A549 (cell line): ENCODE results near the gene PPP1R1A. TPM values are rescaled to one million over a fixed set of nuclear protein-coding genes. Genes with fewer than 3 reads are reported as not detected.

Experiments used
- ATAC-seq, 2 experiments: fragments of 200-7000 bp in 1 of 2; fragments of >200 bp in 1 of 2; cut with Nextera tagmentation in 1 of 2; cut with Tn5 transposase in 1 of 2; 3 replicates each; pipeline versions ENCODE4 v1.8.0 to v1.9.1; 2018 to 2020; ENCODE audit warnings: mild to moderate bottlenecking in 1 of 2, moderate library complexity in 1 of 2
- CTCF ChIA-PET: fragments of 300-600 bp; sonication (Branson Sonifier 250); formaldehyde crosslinking; extraction: SDS; loops from one replicate; lab custom pipeline; 2021; ENCODE audit warnings: antibody characterized with exemption, inconsistent platforms; lab: Yijun Ruan, JAX
- POLR2A ChIA-PET: fragments of 350-600 bp; formaldehyde crosslinking; extraction: SDS; loops from one replicate; lab custom pipeline; 2021; ENCODE audit warnings: antibody characterized with exemption, inconsistent platforms; lab: Yijun Ruan, JAX
- DNase-seq, 2 experiments: peaks; one replicate each; pipeline versions ENCODE4 v3.0.0 to v3.0.0-alpha.2; 2011 to 2016; ENCODE audit warnings: low read depth in 1 of 2, low spot score in 1 of 2
- FAIRE-seq: peaks from 2 replicates; lab custom pipeline; 2011; peaks lifted over from hg19 to GRCh38; lab: Jason Lieb, UNC
- H3K27ac ChIP-seq, 2 experiments: fragments of >200 bp; sonication (Bioruptor Twin); formaldehyde crosslinking; 3 replicates each; pipeline ENCODE4 v1.5.1; 2016 to 2017
- H3K4me1 ChIP-seq: fragments of >200 bp; sonication (Bioruptor Twin); formaldehyde crosslinking; 3 replicates; pipeline ENCODE4 v1.6.1; 2016
- H3K4me2 ChIP-seq: fragments of >200 bp; sonication (Bioruptor Twin); formaldehyde crosslinking; 3 replicates; pipeline ENCODE4 v1.6.1; 2016
- H3K4me3 ChIP-seq: fragments of >200 bp; sonication (Bioruptor Twin); formaldehyde crosslinking; 3 replicates; pipeline ENCODE4 v1.5.1; 2016
- H3K9me3 ChIP-seq: fragments of >200 bp; sonication (Bioruptor Twin); formaldehyde crosslinking; 3 replicates; pipeline ENCODE4 v1.6.1; 2016
- ESRRA ChIP-seq: fragments of 150-350 bp; IDR thresholded peaks from 2 replicates; pipeline ENCODE4 v1.6.1; 2014; ENCODE audit warnings: mild to moderate bottlenecking, low read length, borderline replicate concordance
- FOSB ChIP-seq: fragments of 250-450 bp; sonication (Bioruptor Pico); IDR thresholded peaks from 2 replicates; pipeline ENCODE4 v1.5.0; 2020; ENCODE audit warnings: mild to moderate bottlenecking, moderate library complexity
- FOXS1 ChIP-seq: fragments of 250-450 bp; sonication (Bioruptor Pico); IDR thresholded peaks from 2 replicates; pipeline ENCODE4 v1.5.0; 2020; ENCODE audit warnings: mild to moderate bottlenecking, moderate library complexity
- HES2 ChIP-seq: fragments of >200 bp; sonication (Bioruptor Twin); formaldehyde crosslinking; IDR thresholded peaks from 2 replicates; pipeline ENCODE4 v1.6.1; 2016
- KDM5A ChIP-seq: fragments of 200-600 bp; sonication (generic); IDR thresholded peaks from 2 replicates; pipeline ENCODE4 v1.6.1; 2016; ENCODE audit warnings: antibody characterized with exemption, mild to moderate bottlenecking
- MAZ ChIP-seq: fragments of 150-350 bp; IDR thresholded peaks from 2 replicates; pipeline ENCODE4 v1.6.1; 2014; ENCODE audit warnings: antibody characterized with exemption, low read depth, low read length, borderline replicate concordance
- MYC ChIP-seq: IDR thresholded peaks from 2 replicates; pipeline ENCODE4 v1.6.1; 2012; ENCODE audit warnings: mild to moderate bottlenecking, inconsistent platforms, low read length, improper control_type of control experiment, borderline replicate concordance
- PHF8 ChIP-seq: fragments of 200-600 bp; sonication (generic); IDR thresholded peaks from 2 replicates; pipeline ENCODE4 v1.6.1; 2016; ENCODE audit warnings: low read depth, mild to moderate bottlenecking, antibody characterized with exemption, moderate library complexity, borderline replicate concordance
- POLR2AphosphoS2 ChIP-seq: conservative IDR thresholded peaks from 2 replicates; pipeline ENCODE4 v1.6.1; 2012; ENCODE audit warnings: low read length, improper control_type of control experiment, inconsistent platforms
- RARB ChIP-seq: fragments of 250-450 bp; sonication (Bioruptor Pico); IDR thresholded peaks from 2 replicates; pipeline ENCODE4 v1.8.0; 2021; ENCODE audit warnings: mild to moderate bottlenecking, moderate library complexity
- RNF2 ChIP-seq: fragments of 200-600 bp; sonication (generic); IDR thresholded peaks from 2 replicates; pipeline ENCODE4 v1.6.1; 2016; ENCODE audit warnings: low read depth, mild to moderate bottlenecking, antibody characterized with exemption, moderate library complexity, borderline replicate concordance
- TP53 ChIP-seq: fragments of 250-450 bp; sonication (Bioruptor Pico); IDR thresholded peaks from 2 replicates; pipeline ENCODE4 v1.5.0; 2021; ENCODE audit warnings: mild to moderate bottlenecking, moderate library complexity
- ZFP36 ChIP-seq: fragments of 450-650 bp; IDR thresholded peaks from 2 replicates; pipeline ENCODE4 v1.6.1; 2014; ENCODE audit warnings: borderline replicate concordance; ENCODE audit not compliant: partially characterized antibody
- ZSCAN20 ChIP-seq: fragments of 250-450 bp; sonication (Bioruptor Pico); IDR thresholded peaks from 2 replicates; pipeline ENCODE4 v1.8.0; 2022; ENCODE audit warnings: mild to moderate bottlenecking, moderate library complexity
- WGBS: methylation state at CpG from one replicate; pipeline ENCODE4 v1.1.6; 2017; ENCODE audit errors: missing lambda C conversion rate; 5-methylcytosine and 5-hydroxymethylcytosine counted together
- polyA plus RNA-seq, 4 experiments: library from polyadenylated mRNA; depleted of rRNA in 3 of 4; stranded (reverse); fragments of >200 nt; fragmentation: RNase III in 1 of 4; extraction: RNeasy Plus Mini Kit Qiagen cat#74134 plus additional on column Dnase treatment in 1 of 4; gene quantifications; 2 replicates in 3 of 4; 3 replicates in 1 of 4; pipeline ENCODE4 v1.2.3, GENCODE V29; 2011 to 2017

Gene PPP1R1A
- polyA plus RNA-seq, 2 of the 4 experiments (the other 2 are of a cell fraction): 0.09 TPM; not detected in 1

- DNase-seq: no peak
- CTCF ChIA-PET: interaction anchor here (0.7 to 0.8 kb wide), 2 partner anchors 21 to 23 kb away, joined by 3 read pairs; no protein-coding TSS in a partner anchor
These were observed 32.7 kb downstream of the PPP1R1A start for GRCh38 chr12:54555670-54556257.

GRCh38 chr12:54549774-54550451, 38.5 kb downstream of the PPP1R1A start:
- DNase-seq (no peak), ATAC-seq (peak; percentile 72 to 84), FAIRE-seq (no peak)
- Histone ChIP-seq H3K9me3 (peaks cover 12% of the 10 kb centered on the region), H3K27ac (peak overlapping the region in 1 of 2 experiments; percentile 14; a peak in 1 of 6 replicates), H3K4me3 (peak overlapping the region; percentile 43), H3K4me2 (peak overlapping the region; percentile 94), H3K4me1 (peaks cover 7% of the 10 kb centered on the region; the same call in 2 of the 3 replicates)
- ChIA-PET POLR2A (interaction anchor here (1.7 kb wide), 1 partner anchor 11 kb away, joined by 4 read pairs; no protein-coding TSS in a partner anchor), CTCF (interaction anchor here (1.2 to 1.3 kb wide), 2 partner anchors 30 to 42 kb away, joined by 3 to 6 read pairs; no protein-coding TSS in a partner anchor)
- TF ChIP-seq RARB (CRISPR knock-in tag) (no peak), MYC (no peak), TP53 (CRISPR knock-in tag) (no peak), KDM5A (no peak)
- WGBS: 10% methylated on average over 18 of the region's 22 CpGs

More at GRCh38 chr12:54555670-54556257, 32.7 kb downstream of the PPP1R1A start:
- Histone ChIP-seq H3K4me2 (no peak overlapping the region), H3K9me3 (peaks cover 12% of the 10 kb centered on the region)
- POLR2A ChIA-PET: no interaction called here
- no peak for TF ChIP-seq RARB (CRISPR knock-in tag)
- TF ChIP-seq MAZ: no peak
- no peak for TF ChIP-seq POLR2AphosphoS2
- TF ChIP-seq FOSB (CRISPR knock-in tag): no peak
- no peak for TF ChIP-seq RNF2
- TF ChIP-seq, all 56 proteins: peak for 0
- 3% methylated on average over 6 of the region's 6 CpGs for WGBS
- FAIRE-seq (no peak), ATAC-seq (no peak)
- no peak overlapping the region for H3K4me3 ChIP-seq
- no peaks in the 10 kb centered on the region for H3K4me1 ChIP-seq
- no peak overlapping the region for H3K27ac ChIP-seq

- DNase-seq (no peak), ATAC-seq (no peak), FAIRE-seq (no peak)
- no peak overlapping the region for H3K27ac ChIP-seq
- ChIA-PET POLR2A (no interaction called here), CTCF (interaction anchor here (0.6 kb wide), 1 partner anchor 148 kb away, joined by 3 read pairs; no protein-coding TSS in a partner anchor)
- peaks cover 7% of the 10 kb centered on the region; the same call in 2 of the 3 replicates for H3K4me1 ChIP-seq
- 78% methylated on average over 2 of the region's 2 CpGs for WGBS
- no peak overlapping the region for H3K4me2 ChIP-seq
- TF ChIP-seq HES2 (no peak), FOXS1 (CRISPR knock-in tag) (no peak)
- no peaks in the 10 kb centered on the region for H3K9me3 ChIP-seq
- no peak overlapping the region for H3K4me3 ChIP-seq
These were observed 41.9 kb downstream of the PPP1R1A start for GRCh38 chr12:54546511-54546910.

- no peak for TF ChIP-seq ZFP36
- no peak for TF ChIP-seq ESRRA
- no peak for TF ChIP-seq RARB (CRISPR knock-in tag)
- TF ChIP-seq, all 56 proteins: peak for 0
- H3K9me3 ChIP-seq: no peaks in the 10 kb centered on the region
- ATAC-seq (no peak), DNase-seq (no peak), FAIRE-seq (no peak)
- ChIA-PET CTCF (interaction anchor here (0.8 kb wide), 1 partner anchor 18 kb away, joined by 3 read pairs; no protein-coding TSS in a partner anchor), POLR2A (no interaction called here)
- H3K4me2 ChIP-seq: no peak overlapping the region
- WGBS: 46% methylated on average over 7 of the region's 7 CpGs
- no peak overlapping the region for H3K27ac ChIP-seq
- H3K4me1 ChIP-seq: peaks cover 2% of the 10 kb centered on the region; the same call in 2 of the 3 replicates
- no peak overlapping the region for H3K4me3 ChIP-seq
These were observed 43.7 kb downstream of the PPP1R1A start for GRCh38 chr12:54544743-54545142.

- ChIA-PET POLR2A (no interaction called here), CTCF (interaction anchor here (0.9 kb wide), 1 partner anchor 16 kb away, joined by 3 read pairs; no protein-coding TSS in a partner anchor)
- H3K4me2 ChIP-seq: no peak overlapping the region
- H3K4me3 ChIP-seq: no peak overlapping the region
- WGBS: 13% methylated on average over 2 of the region's 2 CpGs
- no peaks in the 10 kb centered on the region for H3K9me3 ChIP-seq
- TF ChIP-seq MAZ: no peak
- no peak for TF ChIP-seq MYC
- TF ChIP-seq FOSB (CRISPR knock-in tag): no peak
- no peak for TF ChIP-seq PHF8
- no peak for TF ChIP-seq ZSCAN20 (CRISPR knock-in tag)
- no peak overlapping the region for H3K27ac ChIP-seq
- H3K4me1 ChIP-seq: no peaks in the 10 kb centered on the region
- DNase-seq (no peak), ATAC-seq (no peak), FAIRE-seq (no peak)
These were observed 44.9 kb downstream of the PPP1R1A start for GRCh38 chr12:54543526-54543925.
